A204.1 (cell line): ENCODE results near the gene TERB2.
"Not testable (repeated sequence)": the region's sequence is repeated elsewhere in the genome, so short reads cannot be mapped to it uniquely, and the experiment has no call there.

Source experiments
- FAIRE-seq: peaks from 2 replicates; lab custom pipeline; 2012; peaks lifted over from hg19 to GRCh38; lab: Jason Lieb, UNC

The TERB2 gene, protein sequence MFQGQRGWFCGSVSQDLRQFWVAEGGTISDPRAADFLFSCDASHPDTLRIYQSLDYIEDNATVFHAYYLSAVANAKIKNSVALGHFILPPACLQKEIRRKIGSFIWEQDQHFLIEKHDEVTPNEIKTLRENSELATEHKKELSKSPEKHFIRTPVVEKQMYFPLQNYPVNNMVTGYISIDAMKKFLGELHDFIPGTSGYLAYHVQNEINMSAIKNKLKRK

DNA sequence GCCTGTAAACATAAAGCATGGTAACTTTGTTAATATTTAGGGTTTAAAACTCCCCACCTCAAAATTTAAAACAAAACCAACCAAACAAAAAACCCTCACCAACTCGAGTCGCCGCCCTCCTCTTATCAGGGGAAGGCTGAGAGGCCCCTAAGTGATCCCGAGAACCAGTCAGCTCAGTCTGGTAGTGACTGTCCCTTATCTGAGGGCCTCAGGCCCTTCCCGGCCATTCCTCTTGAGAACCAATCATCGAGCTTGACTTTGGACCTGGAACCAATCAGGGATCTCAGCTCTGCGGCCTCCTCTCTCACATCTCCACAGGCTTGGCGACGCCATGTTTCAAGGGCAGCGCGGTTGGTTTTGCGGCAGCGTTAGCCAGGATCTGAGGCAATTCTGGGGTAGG is at the start of gene TERB2:
TERB2 (plus strand) TSS at position 300 of the 400 bp plus-strand sequence; CDS start at position 332, 32 bp downstream.
- no peak for FAIRE-seq

GRCh38 chr15:44909423-44909822 is 47.1 kb upstream of the TERB2 start:
- FAIRE-seq = no peak

DNA sequence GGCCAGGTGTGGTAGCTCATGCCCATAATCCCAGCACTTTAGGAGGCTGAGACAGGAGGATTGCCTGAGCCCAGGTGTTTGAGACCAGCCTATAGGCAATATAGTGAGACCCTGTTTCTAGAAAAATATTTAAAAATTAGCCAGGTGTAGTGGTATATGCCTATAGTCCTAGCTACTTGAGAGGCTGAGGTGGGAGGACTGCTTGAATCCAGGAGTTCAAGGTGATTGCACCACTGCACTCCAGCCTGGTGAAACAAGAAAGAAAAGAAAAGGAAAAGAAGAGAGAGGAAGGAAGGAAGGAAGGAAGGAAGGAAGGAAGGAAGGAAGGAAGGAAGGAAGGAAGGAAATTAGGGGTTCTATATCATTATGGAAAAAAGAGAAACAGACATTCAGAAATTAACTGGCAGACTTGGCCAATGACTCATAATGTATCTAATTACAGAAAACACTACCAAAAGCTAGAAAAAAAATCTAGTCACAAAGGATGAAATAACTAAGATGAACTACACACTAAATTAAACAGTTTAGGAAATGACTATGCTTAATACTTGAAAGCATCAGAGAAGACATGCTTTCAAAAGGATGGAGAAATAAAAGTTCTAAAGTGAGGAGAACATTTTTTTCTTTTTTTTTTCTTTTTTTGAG is 45.4 kb upstream of the TERB2 start:
- no peak for FAIRE-seq

DNA sequence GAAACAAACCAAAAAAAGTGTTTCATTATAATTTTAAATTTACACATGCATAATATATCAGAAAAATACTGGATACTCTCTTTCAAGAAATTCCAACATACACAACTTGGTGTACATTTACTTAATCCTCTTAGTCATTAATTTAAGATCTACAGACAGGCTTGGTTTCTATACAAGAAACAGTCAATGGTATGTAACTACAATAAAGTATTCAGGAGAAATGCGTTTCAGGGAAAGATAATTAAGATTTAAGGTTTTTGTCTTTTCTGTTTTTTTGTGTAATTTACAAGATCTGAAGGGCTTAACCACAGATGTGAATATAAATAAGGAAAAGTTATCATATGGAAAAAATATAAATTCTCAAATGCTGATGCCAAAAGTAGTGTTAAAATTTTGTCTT is 44.3 kb upstream of the TERB2 start:
- not testable (repeated sequence) for FAIRE-seq

DNA sequence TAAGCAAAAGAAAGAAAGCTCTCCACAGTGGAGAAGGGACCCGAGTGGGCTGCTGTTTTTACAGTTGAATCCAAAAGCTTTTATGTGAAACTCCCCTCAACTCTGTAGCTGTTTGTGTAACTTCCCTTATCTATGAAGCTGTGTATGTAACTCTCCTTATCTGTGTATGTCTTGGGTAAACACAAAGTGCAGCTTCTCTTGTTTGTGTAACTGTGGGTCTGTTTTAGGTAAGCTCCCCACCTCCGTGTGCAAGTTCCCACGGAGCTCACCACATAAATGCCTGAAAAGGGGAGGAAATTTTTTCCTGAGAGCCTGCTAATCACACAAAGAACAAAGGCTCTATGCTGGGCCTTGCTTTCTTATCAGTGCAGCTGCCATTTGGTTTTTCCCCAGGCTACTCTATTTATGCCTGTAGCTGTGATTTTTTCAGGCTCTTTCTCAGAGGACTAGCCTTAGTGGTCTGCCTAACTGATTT is 43.5 kb upstream of the TERB2 start:
- FAIRE-seq = not testable (repeated sequence)

DNA sequence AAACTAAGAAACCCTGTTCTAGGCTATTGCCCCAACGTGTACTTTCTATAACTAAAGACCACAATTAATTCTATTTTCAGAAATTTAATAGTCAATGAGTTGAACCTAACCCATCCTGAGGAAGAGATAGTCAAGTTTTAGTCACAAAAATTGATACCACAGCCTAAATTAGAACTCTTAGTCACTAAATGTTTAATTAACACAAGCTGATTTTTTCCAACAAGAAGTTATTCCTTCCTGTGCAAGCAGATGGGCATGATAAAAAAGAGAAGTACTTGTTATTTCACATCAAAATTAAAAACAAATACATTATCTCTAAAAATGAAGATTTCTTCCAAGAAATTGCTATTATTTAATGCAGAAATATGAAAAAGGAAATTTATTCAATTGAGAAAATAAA is 38.4 kb upstream of the TERB2 start:
- FAIRE-seq = no peak

- FAIRE-seq = peak; percentile 30
Measured at GRCh38 chr15:44928658-44929057, 27.8 kb upstream of the TERB2 start.

GRCh38 chr15:44930283-44930682 is 26.2 kb upstream of the TERB2 start:
- not testable (repeated sequence) for FAIRE-seq

DNA sequence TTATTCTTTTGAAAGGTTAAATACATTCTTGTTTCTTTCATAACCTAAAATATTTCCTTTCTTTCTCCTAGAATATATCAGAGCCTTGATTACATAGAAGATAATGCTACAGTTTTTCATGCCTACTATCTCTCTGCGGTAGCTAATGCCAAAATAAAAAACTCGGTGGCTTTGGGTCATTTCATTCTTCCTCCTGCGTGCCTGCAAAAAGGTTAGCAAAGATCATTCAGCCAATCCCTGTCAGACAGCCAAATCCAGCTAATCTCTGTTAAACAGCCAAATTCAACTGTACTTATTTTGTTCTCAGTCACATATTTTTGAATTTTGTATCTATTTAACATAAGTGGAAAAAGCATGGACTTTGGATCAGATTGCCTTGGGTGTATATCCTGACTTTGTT is 1.8 kb downstream of the TERB2 start:
- not testable (repeated sequence) for FAIRE-seq

GRCh38 chr15:44968475-44968874 is 12.0 kb downstream of the TERB2 start:
- FAIRE-seq = no peak

GRCh38 chr15:44971036-44971435 is 14.5 kb downstream of the TERB2 start:
- FAIRE-seq = no peak

DNA sequence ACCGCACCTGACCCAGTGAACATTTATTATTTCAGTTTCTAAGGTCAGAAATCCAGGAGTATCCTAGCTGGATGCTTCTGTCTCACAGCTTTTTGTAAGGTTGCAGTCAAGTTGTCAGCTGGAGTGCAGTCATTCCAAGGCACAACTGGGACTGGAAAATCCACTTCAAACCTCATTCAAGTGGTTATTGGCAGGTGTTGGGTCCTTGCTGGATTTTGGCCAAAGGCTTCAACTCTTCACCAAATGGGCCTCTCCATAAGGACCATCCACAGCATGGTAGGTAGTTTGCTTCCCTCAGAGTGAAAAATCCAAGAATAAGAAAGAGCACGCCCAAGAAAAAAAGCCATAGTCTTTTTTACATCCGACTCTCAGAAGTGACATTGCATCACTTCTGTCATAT is 19.7 kb downstream of the TERB2 start:
- not testable (repeated sequence) for FAIRE-seq

DNA sequence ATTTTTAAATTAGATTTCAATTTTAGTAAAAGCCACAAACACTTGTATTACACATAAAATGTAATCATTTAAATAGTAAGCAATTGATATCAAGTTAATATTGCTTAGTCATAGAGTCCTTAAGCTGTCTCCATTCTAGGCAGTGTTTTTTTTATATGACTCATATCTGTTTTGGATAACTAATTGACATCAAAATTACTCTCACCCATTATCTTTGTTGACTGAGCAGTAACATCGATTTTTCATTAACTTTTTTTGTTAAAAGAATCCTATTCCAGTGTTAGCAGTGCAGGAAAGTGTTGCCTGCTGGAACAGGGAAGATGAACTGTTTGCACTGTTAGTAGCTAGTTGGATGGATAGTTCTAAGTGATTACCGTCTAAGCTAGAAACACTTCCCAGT is 21.3 kb downstream of the TERB2 start:
- FAIRE-seq = not testable (repeated sequence)

DNA sequence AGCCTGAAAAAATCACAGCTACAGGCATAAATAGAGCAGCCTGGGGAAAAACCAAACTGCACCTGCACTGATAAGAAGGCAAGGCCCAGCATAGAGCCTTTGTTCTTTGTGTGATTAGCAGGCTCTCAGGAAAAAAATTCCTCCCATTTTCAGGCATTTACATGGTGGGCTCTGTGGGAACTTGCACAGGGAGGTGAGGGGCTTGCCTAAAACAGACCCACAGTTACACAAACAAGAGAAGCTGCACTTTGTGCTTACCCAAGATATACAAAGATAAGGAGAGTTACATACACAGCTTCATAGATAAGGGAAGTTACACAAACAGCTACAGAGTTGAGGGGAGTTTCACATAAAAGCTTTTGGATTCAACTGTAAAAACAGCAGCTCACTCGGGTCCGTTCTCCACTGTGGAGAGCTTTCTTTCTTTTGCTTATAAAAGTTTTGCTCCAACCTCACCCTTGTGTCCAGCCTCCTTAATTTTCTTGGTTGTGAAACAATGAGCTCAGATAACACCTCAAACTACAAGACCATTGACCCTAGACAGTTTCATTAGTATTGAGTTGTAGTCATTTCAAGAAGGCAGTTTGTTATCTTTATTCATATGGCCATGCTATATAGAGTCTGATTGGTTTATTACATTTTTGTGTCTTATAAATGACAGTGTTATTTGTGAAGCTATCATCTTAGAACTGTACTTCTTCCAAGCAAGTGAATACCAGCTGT is 23.3 kb downstream of the TERB2 start:
- FAIRE-seq = not testable (repeated sequence)

DNA sequence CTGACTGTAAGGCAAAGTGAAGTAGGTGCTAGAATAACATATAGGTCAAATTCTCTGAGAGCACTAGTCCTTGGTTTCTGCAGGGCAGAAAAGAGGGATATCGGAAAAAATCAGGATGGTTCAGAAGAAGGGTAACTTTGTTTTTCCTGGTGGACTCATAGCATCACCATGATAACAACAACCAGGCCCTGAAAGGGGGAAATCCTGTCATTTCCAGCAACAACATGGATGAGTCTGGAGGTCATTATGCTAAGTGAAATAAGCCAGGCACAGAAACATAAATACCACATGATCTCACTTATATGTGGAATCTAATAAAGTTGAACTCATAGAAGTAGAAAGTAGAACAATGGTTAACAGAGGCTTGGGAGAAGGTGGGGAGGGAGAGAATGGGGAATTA is 27.7 kb downstream of the TERB2 start:
- FAIRE-seq = not testable (repeated sequence)

GRCh38 chr15:44986346-44987055 is 30.0 kb downstream of the TERB2 start:
- not testable (repeated sequence) for FAIRE-seq

DNA sequence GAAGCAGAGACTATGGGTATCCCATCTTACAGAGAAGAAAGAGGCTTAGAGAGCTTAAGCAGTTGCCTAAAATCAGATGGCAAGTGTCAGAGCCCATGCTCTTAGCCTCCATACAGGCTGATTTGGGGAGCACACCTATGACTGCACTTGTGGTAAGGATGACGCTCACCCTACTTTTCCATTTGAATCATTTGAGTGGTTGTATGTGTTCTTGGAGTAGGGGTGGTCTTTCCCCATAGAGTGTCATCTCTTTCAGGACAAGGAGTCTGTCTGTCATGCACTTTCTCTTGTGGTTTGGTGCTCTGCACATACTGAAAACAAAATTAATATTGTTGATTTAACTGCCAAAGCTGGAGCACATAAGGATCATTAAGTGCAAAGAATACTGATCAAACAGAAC is 31.2 kb downstream of the TERB2 start:
- FAIRE-seq = not testable (repeated sequence)

- FAIRE-seq = not testable (repeated sequence)
Measured at GRCh38 chr15:44988184-44988869, 31.8 kb downstream of the TERB2 start.

- FAIRE-seq = not testable (repeated sequence)
Measured at GRCh38 chr15:44988870-44989219, 32.4 kb downstream of the TERB2 start.

- FAIRE-seq = not testable (repeated sequence)
Measured at GRCh38 chr15:44997632-44998031, 41.1 kb downstream of the TERB2 start.

GRCh38 chr15:44999105-44999504 is 42.6 kb downstream of the TERB2 start:
- FAIRE-seq = no peak

- FAIRE-seq = not testable (repeated sequence)
Measured at GRCh38 chr15:45001180-45001579, 44.7 kb downstream of the TERB2 start.
